ENCODE measurements around the gene PRKCQ.
"Not testable (repeated sequence)": the region's sequence is repeated elsewhere in the genome, so short reads cannot be mapped to it uniquely, and the experiment has no call there.

Gene PRKCQ

DNA sequence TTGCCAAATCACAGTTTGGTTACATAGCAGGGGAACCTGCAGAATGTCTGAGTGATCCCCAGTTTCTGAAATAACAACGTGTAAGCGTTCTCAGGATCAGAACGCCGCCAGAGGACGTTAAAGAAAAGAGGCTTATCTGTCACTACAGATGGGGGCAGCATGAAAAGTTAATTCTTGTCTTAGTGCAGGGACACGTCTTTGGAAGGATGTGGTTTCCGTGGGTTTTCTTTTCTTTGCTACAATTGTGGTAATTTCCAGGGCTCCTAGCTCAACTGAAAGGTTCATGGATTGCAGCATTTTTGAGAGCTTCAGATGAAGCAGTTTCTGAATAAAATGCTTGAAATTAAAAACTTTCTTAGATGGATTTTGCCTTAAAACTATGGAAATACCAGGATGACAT lies 106.6 kb downstream of the PRKCQ start:
- peak overlapping the region; percentile 51 for H3K4me3 ChIP-seq (ENCODE audit: low read length)
- DNase-seq (ENCODE audit: low read depth, low spot score), result peak; percentile 99

DNA sequence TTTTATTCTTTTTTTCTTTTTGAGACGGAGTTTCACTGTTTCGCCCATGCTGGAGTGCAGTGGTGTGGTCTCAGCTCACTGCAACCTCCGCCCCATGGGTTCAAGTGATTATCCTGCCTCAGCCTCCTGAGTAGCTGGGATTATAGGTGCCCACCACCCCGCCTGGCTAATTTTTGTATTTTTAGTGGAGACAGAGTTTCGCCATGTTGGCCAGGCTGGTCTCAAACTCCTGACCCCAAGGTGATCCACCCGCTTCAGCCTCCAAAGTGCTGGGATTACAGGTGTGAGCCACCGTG lies 107.4 kb downstream of the PRKCQ start:
- H3K4me3 ChIP-seq (ENCODE audit: low read length); DNase-seq (ENCODE audit: low read depth, low spot score): not testable (repeated sequence)

DNA sequence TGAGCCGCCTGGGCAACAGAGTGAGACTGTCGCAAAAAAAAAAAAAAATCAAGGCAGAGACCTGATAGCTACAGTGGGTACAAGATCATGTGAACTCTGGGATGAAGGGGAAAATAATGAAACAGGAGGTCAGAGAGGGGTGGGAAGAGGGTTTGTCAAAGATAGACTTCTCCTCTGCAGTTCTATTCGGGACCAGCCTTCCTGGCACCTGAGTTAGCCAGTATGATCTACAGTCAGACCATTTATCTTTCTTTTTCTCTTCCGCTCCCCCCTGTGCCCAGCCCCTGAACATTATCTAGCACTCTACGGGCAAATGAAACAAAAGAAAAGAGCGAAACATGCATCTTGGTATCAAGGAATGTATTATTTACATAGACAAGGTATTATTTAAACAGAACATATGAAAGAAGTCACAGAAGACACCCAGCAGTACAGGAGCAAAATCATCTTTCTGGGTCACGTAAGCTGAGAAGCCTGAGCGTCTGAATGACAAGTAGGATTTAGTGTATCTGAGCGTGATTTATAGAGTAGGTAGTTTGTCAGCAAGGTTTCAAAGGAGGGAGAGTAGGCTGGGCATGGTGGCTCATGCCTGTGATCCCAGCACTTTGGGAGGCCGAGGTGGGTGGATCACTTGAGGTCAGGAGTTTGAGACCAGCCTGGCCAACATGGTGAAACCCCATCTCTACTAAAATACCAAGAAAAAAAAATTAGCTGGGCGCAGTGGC lies 109.0 kb downstream of the PRKCQ start:
- no peak for DNase-seq (ENCODE audit: low read depth, low spot score)
- H3K4me3 ChIP-seq (ENCODE audit: low read length), result no peak overlapping the region

DNA sequence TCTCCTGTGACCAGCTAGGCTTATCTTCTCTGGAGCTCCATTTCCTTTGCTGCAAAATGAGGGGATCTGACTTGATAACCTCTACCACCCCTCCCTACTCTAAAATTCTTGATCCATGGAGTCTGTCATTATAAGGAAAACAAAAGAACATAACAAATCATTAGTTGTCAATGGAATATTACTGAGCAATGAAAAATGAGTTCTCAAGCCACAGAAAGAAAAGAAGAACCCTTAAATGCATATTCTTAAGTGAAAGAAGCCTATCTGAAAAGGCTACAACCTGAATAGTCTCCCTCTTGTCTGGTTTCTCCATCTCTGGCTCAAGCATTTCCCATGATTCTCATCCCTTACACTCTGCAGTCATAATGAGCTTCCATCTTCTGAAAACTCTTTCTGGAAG lies 110.4 kb downstream of the PRKCQ start:
- no peak overlapping the region for H3K4me3 ChIP-seq (ENCODE audit: low read length)
- no peak for DNase-seq (ENCODE audit: low read depth, low spot score)

DNA sequence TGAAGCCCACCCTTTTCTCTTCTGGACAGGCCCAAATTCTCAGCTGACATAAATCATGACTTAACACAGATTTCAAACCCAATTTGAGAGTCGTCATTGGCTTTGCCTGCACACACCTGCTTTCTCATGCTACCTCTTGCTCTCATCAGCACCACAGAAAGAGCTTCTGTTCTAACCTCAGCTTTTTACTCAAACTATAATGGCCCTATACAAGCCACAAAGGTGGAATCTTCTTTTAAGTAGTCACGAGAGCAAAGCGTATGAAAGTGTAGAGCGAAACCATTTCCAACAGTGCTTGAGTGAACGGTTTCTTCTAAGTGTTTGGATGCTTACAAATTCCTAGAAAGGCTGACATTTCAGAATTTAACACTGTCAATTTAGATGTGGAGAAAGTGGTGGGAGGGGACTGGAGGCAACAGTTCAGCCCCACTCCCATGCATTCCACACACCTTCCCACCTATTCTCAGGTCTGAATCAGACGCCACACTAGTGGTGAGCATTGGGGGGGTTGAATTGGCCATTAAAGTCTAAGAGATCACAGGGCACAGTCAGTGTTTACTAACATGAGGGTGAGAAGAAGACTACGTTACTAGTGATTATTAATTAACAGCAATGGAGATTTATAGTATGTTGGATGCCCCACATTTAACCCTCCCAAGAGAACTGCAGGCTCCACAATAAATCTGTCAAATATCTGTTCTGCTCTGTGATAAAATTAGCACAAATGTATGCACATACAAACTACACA lies 114.0 kb downstream of the PRKCQ start:
- no peak overlapping the region for H3K4me3 ChIP-seq (ENCODE audit: low read length)
- peak; percentile 66 for DNase-seq (ENCODE audit: low read depth, low spot score)

DNA sequence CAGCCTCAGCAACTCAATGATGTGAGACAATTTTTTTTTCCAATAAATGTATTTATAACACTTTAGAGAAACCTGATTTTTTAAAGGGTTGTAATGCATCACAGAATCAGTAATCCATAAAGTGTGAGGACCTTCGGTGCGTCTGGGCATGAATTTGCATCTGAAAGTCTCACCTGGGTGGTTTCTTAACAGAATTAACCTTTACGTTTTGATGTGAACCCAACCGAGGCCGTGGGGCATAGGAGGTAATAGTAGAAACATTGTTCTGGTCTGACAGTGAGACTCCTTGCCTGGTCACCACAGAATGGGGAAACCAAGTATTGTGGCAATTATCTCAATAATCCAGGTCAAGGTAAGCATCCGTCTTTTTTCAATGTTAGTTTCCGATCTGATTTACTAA lies 114.6 kb downstream of the PRKCQ start:
- no peak for DNase-seq (ENCODE audit: low read depth, low spot score)
- H3K4me3 ChIP-seq (ENCODE audit: low read length), result no peak overlapping the region

DNA sequence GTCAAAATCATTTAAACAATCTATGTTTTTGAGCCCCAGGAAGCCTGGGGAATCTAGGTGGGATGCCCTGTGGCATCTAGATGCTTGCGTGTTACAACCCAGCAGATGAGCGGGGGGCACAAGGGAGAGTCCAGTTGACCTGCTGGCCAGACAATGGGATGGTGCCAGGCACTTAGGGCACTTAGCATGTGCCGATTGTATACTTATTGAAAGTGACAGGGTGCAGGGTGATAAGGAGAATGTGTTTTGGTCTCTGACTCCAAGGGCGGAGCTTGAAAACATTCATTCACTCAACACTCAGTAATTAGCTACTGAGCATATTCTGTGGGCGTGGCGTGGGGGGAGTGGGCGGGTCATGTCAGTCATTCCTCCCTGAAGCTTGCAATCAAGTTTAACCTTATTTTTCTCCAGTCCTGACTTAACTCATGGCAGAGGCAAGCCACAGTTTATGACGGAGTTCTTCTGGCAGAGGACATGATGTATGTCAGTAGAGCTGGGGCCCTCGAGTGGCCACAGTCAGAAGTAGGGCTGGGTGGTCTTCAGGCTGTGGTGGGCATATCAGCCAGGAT lies 115.1 kb downstream of the PRKCQ start:
- H3K4me3 ChIP-seq (ENCODE audit: low read length), result no peak overlapping the region
- no peak for DNase-seq (ENCODE audit: low read depth, low spot score)

DNA sequence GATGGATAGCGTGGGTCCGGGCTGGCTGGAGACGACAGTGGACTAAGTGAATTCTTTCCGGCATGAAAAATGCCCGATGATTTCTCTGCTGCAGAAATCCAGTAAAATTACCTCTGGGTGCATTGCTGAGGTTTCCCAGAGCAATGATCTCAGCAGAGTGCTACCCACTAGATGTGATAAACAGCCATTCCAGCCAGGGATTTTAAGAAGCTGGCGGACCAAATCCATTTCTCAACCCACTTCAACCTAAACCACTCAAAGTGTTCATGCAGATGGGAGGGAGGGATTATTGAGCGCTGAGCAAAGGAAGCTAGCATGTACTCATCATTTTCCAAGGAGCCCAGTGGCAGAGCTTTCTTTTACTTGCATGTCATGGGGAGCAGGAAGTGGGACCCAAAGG lies 116.7 kb downstream of the PRKCQ start:
- no peak for DNase-seq (ENCODE audit: low read depth, low spot score)
- H3K4me3 ChIP-seq (ENCODE audit: low read length), result no peak overlapping the region

DNA sequence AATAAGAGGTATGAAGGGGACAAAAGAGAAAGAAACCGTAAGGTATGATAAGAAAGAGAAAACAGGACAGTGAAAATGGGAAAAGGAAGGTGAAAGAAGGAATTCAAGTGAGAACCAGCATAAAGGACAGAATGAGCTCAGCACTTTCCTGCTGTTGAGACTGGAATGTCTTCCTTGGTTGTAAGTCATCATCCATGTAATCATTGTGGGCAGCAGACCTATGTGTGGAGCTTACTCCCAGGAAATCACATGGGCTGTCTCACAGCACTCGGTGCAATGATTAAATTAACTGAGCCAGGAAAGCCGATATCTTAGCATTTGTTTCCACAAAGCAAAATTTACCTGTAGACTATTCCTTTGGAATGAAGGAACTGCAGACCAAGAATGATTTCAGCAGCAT lies 118.1 kb downstream of the PRKCQ start:
- H3K4me3 ChIP-seq (ENCODE audit: low read length), result no peak overlapping the region
- no peak for DNase-seq (ENCODE audit: low read depth, low spot score)

DNA sequence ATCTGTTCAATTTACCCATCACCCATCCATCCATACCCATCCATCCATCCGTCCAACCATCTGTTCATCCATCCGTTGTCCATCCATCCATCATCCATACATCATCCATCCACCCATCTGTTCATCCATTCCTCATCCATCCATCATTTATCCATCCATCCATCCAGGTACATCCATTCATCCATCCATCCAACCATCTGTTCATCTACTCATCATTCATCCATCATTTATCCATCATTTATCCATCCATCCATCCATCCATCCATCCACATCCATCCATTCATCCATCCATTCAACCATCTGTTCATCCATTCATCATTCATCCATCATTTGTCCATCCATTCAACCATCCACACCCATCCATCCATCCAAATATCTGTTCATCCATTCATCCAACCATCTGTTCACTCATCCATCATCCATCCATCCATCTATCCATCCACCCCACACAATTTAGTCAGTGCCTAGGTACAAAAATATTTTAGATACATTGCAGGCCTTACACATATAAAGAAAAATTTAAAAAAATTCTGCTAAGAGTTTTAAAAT lies 119.1 kb downstream of the PRKCQ start:
- DNase-seq (ENCODE audit: low read depth, low spot score), result no peak
- no peak overlapping the region for H3K4me3 ChIP-seq (ENCODE audit: low read length)

DNA sequence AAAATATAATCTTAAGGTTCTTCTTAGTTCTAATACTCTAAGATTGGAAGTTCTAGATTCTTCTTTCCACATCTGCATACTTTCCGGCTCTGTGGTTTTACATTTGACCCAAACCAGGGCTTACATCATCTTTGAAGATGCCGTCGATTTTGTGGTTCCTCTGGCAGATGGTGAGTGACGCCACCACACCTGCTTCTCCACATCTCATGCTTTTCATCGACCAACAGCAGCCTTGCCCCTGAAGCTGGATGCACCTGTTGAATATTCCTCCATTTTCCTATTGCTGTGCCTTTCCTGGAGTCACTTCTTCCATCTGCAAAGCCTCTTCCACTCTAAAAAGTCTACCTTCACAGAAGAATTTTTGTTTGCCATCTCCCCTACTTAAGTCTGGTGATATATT lies 121.3 kb downstream of the PRKCQ start:
- H3K4me3 ChIP-seq (ENCODE audit: low read length), result no peak overlapping the region
- peak; percentile 85 for DNase-seq (ENCODE audit: low read depth, low spot score)

DNA sequence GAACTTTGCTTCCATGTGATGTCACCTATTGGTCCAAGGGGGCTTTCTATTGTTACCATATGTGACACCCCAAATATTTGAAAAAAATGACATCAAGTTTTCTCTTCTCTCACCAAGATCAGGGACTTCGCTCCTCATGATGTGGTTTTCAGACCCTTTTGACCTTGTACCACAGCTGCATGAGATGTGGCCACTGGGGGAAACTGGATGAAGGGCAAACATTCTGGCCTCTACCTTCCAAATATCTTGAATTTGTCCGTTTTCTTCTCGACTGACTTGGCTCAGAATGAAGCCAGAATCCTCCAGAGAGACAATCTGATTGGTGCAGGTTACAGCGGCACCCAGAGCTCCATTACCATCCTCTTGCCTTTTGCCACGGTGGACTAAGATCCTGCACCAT lies 122.7 kb downstream of the PRKCQ start:
- no peak for DNase-seq (ENCODE audit: low read depth, low spot score)
- H3K4me3 ChIP-seq (ENCODE audit: low read length), result no peak overlapping the region

DNA sequence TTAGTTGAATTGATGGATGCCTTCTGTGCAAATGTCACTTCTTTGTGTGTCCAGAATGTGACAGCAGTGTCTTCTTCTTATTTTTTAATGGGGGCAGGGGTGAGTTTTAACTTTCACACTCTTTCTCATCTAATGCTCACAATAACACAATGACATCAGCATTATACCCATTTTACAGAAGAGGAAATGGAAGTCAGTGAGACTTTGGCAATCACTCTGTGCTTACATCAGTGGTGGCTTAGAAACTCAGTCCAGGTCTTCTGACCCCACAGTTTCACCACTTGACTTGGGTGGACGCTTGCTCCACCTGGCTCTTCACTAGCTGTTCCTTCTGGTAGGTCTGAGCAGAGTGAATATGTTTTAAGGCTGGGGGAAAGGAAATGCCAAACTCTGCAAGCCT lies 124.0 kb downstream of the PRKCQ start:
- no peak overlapping the region for H3K4me3 ChIP-seq (ENCODE audit: low read length)
- no peak for DNase-seq (ENCODE audit: low read depth, low spot score)

DNA sequence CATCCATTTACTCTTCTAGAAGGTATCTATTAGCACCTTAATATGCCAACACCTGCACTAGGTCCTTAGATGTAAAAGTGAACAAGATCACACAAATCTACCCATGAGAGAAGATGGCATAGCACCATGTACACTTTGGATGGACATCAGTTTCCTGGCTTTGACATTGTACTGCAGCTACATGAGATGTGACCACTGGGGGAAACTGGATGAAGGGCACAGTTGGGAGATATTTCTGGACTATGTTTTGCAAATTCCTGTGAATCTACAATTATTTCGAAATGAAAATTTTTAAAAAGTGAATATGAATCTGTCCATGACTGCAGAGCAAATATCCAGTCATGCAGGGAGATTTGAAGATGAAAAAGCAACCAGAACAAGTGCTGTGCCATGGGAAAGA lies 124.5 kb downstream of the PRKCQ start:
- no peak for DNase-seq (ENCODE audit: low read depth, low spot score)
- H3K4me3 ChIP-seq (ENCODE audit: low read length), result no peak overlapping the region

DNA sequence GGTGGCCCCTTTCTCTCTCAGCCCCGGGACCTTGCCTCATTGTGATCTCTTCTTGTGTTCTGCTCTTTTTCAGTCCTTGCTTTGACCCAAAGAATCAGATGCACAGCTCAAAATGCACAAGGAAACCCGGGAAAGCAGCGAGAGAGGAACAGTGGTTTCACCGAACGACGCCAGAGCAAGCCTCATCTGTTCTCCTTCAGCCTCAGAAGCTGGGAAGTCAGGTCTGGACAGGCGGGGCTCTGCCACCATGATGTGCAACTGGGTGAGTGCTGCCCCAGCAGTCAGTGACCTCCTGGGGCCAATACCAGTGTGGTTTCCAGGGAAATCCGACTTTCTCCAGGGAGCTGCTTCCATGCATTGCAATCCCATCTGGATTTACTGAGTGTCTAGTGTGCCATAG lies 133.4 kb downstream of the PRKCQ start:
- H3K4me3 ChIP-seq (ENCODE audit: low read length), result no peak overlapping the region
- no peak for DNase-seq (ENCODE audit: low read depth, low spot score)

DNA sequence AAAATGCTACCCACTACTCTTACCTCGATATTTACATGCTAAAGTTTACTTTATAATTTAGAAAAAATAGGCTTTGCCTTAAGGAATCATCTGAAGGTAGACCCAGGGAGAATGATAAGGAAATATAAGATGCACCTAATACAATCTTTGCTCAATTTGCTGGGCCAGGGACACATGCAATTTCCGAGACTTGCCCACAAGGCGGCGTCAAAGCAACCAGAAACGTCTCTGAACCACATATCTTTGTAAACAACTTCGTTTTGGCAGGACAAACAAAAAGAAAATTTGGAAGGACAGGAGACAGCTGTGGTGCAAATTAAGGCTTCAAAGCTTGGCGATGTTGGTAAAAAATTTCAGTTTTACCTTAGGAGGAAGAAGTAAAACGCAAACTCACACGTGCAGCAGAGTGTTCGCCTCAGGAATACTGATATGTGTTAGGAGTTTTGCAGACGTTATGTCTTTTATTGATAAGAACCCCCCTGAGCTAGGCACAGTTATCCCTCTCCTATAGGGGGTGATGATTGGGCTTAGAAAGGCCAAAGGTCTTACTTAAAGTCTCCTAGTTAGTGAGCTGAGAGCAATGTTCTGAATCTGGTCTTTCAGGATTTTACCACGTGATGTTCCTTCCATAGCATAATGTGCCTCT lies 134.3 kb downstream of the PRKCQ start:
- peak; percentile 73 for DNase-seq (ENCODE audit: low read depth, low spot score)
- no peak overlapping the region for H3K4me3 ChIP-seq (ENCODE audit: low read length)

DNA sequence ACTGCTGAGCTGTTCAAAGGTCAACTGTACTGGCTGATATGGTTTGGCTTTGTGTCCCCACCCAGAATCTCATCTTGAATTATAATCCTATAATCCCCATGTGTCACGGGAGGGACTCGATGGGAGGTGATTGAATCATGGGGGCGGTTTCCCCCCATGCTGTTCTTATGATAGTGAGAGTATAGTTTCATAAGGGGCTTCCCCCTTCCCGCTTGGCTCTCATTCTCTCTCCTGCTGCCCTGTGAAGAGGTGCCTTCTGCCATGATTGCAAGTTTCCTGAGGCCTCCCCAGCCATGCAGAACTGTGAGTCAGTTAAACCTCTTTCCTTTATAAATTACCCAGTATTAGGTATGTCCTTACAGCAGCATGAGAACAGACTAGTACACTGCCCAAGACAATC lies 140.2 kb downstream of the PRKCQ start:
- H3K4me3 ChIP-seq (ENCODE audit: low read length); DNase-seq (ENCODE audit: low read depth, low spot score): not testable (repeated sequence)

DNA sequence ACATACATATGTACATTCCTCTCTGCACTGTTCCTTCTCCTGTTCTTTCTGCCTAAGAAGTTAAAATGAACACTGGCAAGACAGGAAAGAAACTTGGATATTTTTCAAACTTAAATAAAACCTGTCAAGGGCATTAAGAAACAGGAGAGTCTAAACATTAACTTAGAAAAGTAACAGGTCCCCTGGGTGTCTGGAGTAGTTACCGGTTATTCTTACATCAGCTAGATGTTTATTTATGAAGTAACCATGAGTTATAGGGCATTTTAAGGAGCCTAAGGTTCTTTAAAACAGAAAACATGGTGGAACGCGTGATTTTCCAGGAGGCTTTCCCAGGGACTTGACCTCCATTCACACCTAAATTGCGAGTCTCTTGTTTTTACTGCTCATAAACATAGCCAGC lies 148.2 kb downstream of the PRKCQ start:
- H3K4me3 ChIP-seq (ENCODE audit: low read length), result no peak overlapping the region
- DNase-seq (ENCODE audit: low read depth, low spot score), result no peak

DNA sequence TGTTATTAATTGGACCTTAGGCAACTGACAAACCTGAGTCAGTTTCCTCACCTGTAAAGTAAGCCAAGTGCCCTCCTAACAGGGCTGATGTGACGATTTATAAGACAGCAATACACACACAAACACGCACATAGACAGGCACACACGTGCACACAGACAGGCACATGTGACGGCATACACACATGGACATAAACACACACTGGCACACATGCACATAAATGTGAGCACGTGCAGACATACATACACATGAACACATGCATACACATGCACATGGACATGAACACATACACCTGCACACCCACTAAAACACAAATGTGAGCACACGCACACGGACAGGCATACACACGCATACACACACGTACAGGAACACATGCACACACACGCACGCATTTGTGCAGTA lies 148.9 kb downstream of the PRKCQ start:
- no peak for DNase-seq (ENCODE audit: low read depth, low spot score)
- no peak overlapping the region for H3K4me3 ChIP-seq (ENCODE audit: low read length)

DNA sequence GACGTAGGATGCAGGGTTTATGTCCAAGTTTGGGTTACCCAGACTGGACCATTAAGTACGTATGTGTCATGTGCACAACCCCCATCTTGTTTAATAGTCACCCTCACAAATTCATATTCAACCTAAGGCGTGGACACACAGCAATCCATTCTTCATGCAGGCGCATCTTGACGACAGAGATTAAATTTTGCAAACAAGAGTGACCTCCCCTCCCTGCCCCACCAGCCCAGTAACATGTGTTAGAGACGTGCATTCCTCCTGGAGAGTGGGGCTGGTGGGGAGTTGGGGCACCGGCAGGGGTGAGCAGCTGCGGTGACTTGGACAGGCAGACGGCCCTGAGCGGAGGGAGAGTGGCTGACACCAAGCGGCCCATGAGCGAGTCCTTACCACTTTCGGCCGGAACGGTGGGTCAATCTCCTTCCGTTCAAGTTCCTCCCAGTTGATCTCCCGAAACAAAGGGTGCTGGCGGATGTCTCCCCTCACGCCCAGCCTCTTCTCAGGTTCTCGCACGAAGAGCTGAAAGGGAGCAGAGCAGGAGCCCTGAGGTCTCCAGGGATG lies 149.6 kb downstream of the PRKCQ start:
- H3K4me3 ChIP-seq (ENCODE audit: low read length), result no peak overlapping the region
- no peak for DNase-seq (ENCODE audit: low read depth, low spot score)
